Mesendoderm (in vitro differentiated cells): Measurements from ENCODE around the gene ARL15.

ENCODE experiments used
- DNase-seq: peaks from one replicate; pipeline ENCODE4 v3.0.0; 2013
- H2AK5ac ChIP-seq: 2 replicates; pipeline ENCODE4 v1.6.1; 2013; ENCODE audit warnings: low read length, inconsistent platforms
- H2BK120ac ChIP-seq: 2 replicates; pipeline ENCODE4 v1.6.1; 2013; ENCODE audit warnings: low read depth, mild to moderate bottlenecking, low read length, moderate library complexity, mixed read lengths
- H2BK15ac ChIP-seq: replicated peaks from 2 replicates; pipeline ENCODE4 v1.6.1; 2013; ENCODE audit warnings: low read depth, mild to moderate bottlenecking, moderate library complexity
- H2BK5ac ChIP-seq: 2 replicates; pipeline ENCODE4 v1.6.1; 2013; ENCODE audit warnings: low read length, inconsistent platforms
- H3K18ac ChIP-seq: 2 replicates; pipeline ENCODE4 v1.6.1; 2013; ENCODE audit warnings: mild to moderate bottlenecking, low read length, mixed read lengths
- H3K23ac ChIP-seq: one replicate; pipeline ENCODE4 v1.6.1; 2013; ENCODE audit warnings: low read length
- H3K27ac ChIP-seq: 2 replicates; pipeline ENCODE4 v1.5.1; 2013; ENCODE audit warnings: low read depth, mild to moderate bottlenecking, inconsistent platforms, low read length, moderate library complexity
- H3K27me3 ChIP-seq: 2 replicates; pipeline ENCODE4 v1.6.1; 2013; ENCODE audit warnings: low read length, control low read depth, mild to moderate bottlenecking, inconsistent platforms; ENCODE audit not compliant: insufficient read depth, poor library complexity
- H3K36me3 ChIP-seq: 2 replicates; pipeline ENCODE4 v1.6.1; 2013; ENCODE audit warnings: low read length, inconsistent platforms; ENCODE audit not compliant: control insufficient read depth, insufficient read depth
- H3K4ac ChIP-seq: one replicate; pipeline ENCODE4 v1.6.1; 2013; ENCODE audit warnings: low read depth, mild to moderate bottlenecking, low read length, moderate library complexity
- H3K4me1 ChIP-seq: 2 replicates; pipeline ENCODE4 v1.6.1; 2013; ENCODE audit warnings: low read depth, low read length, inconsistent platforms; ENCODE audit not compliant: control insufficient read depth
- H3K4me2 ChIP-seq: 2 replicates; pipeline ENCODE4 v1.6.1; 2013; ENCODE audit warnings: low read length
- H3K4me3 ChIP-seq: 2 replicates; pipeline ENCODE4 v1.5.1; 2013; ENCODE audit warnings: mild to moderate bottlenecking, low read length
- H3K56ac ChIP-seq: one replicate; pipeline ENCODE4 v1.6.1; 2013; ENCODE audit warnings: low read length
- H3K79me1 ChIP-seq: 2 replicates; pipeline ENCODE4 v1.6.1; 2013; ENCODE audit warnings: low read length, inconsistent platforms
- H3K79me2 ChIP-seq: 2 replicates; pipeline ENCODE4 v1.6.1; 2013; ENCODE audit warnings: mild to moderate bottlenecking, low read length; ENCODE audit not compliant: control insufficient read depth, insufficient read depth
- H3K9ac ChIP-seq: 2 replicates; pipeline ENCODE4 v1.6.1; 2013; ENCODE audit warnings: low read length, inconsistent platforms
- H4K5ac ChIP-seq: one replicate; pipeline ENCODE4 v1.6.1; 2013; ENCODE audit warnings: low read length
- H4K8ac ChIP-seq: one replicate; pipeline ENCODE4 v1.6.1; 2013; ENCODE audit warnings: low read depth, mild to moderate bottlenecking, control low read depth, low read length, moderate library complexity
- WGBS: extraction: QIAGEN DNeasy Blood & Tissue Kit; methylation state at CpG from one replicate; pipeline ENCODE4 v1.1.7; 2013; ENCODE audit warnings: low lambda C conversion rate, missing lambda C conversion rate; ENCODE audit not compliant: insufficient coverage; ENCODE audit errors: extremely low coverage; 5-methylcytosine and 5-hydroxymethylcytosine counted together

ARL15 gene

DNA sequence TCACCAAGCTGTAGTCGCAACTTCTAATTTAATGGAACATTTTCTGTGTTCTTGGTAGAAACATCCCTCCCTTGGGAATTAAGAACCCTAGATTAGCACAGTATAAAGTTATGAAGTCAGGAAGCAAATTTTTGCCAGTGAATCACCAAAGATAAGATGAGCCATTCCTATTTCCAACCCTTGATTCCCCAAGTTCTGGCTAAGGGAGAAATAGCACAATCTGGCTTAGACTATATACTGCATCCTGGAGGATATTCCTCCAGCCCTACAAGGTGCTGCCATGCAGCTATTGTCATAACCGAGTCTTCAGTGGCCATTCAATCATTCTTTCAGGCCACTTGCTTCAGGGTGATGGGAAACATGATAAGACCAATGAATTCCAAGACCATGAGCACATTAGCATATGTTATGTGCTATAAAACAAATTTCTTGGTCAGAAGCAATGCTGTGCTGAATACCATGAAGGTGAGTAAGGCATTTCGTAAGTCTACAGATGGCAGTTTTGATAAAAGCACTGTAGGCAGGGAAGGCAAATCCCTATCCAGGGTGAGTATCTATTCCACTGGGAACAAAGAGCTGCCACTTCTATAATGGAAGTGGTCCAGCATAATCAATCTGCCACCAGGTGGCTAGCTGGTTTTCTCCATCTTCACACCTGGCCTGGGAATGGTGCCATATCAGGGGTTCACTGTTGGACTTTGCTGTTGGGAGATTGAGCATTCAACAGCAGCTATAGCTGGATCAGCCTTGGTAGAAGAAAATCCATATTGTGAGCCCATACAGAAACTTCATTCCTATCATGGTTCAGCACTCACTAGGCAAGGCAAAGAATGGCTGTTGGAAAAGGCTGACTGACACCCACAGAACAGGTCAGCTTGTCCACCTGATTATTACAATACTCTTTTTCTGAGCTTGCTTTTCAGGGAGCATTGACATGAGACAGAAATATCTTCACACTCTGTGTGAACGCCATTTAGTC, 19.6 kb upstream of the ARL15 start:
- Histone ChIP-seq H4K8ac (no peak overlapping the region), H2BK5ac (no peak overlapping the region), H2AK5ac (no peak overlapping the region), H3K4ac (no peak overlapping the region), H3K79me1 (no peaks in the 10 kb centered on the region), H3K4me1 (no peaks in the 10 kb centered on the region), H3K27ac (no peak overlapping the region), H3K9ac (no peak overlapping the region), H3K79me2 (no peaks in the 10 kb centered on the region), H3K4me2 (no peak overlapping the region), H4K5ac (no peak overlapping the region), H3K36me3 (no peaks in the 10 kb centered on the region), H3K56ac (no peak overlapping the region), H2BK15ac (no peak overlapping the region), H3K27me3 (no peaks in the 10 kb centered on the region), H3K18ac (no peak overlapping the region), H2BK120ac (no peak overlapping the region), H3K4me3 (no peak overlapping the region), H3K23ac (no peak overlapping the region)
- WGBS = no CpG with 5 or more reads among the region's 4 CpGs
- peak; percentile 73 for DNase-seq

DNA sequence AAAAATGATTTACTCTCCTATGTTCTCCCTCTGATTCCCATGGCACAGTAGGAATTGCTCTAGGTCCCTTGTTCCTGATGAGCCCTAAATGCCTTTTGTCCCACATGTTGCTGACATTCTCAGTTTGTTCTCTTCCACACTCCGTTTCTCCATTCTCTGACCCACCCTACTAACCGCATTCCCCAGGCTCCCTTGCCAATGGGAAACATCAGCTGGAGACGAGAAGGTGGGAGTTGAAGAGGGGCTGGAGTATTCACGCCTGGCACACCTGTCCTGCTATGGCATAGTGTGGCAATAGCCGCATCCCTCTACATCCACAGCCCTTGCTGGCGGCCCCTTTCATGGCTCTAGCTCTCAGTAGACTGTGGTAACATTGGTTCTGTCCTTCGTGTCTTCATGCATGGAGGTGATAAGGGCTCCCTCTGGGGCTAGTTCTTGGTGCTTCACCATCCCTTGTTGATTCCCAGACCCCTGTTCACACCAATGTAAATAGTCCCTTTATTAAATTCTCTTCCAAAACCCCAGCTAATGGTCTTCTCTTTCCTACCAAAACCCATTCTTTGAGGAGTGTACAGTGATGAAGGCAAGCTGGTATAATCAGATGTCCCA, 16.4 kb upstream of the ARL15 start:
- H3K36me3 ChIP-seq = no peaks in the 10 kb centered on the region
- no peak for DNase-seq
- no peak overlapping the region for H4K8ac ChIP-seq
- H4K5ac ChIP-seq = no peak overlapping the region
- no peak overlapping the region for H3K23ac ChIP-seq
- H3K4ac ChIP-seq = no peak overlapping the region
- no peak overlapping the region for H3K4me2 ChIP-seq
- WGBS = no CpG with 5 or more reads among the region's 7 CpGs
- H3K79me2 ChIP-seq = no peaks in the 10 kb centered on the region
- no peak overlapping the region for H3K27ac ChIP-seq
- no peaks in the 10 kb centered on the region for H3K79me1 ChIP-seq
- no peak overlapping the region for H3K18ac ChIP-seq
- no peak overlapping the region for H2BK120ac ChIP-seq
- no peak overlapping the region for H2BK5ac ChIP-seq
- no peak overlapping the region for H3K4me3 ChIP-seq
- no peak overlapping the region for H2BK15ac ChIP-seq
- no peaks in the 10 kb centered on the region for H3K27me3 ChIP-seq
- no peak overlapping the region for H3K56ac ChIP-seq
- H3K9ac ChIP-seq = no peak overlapping the region
- H3K4me1 ChIP-seq = no peaks in the 10 kb centered on the region
- H2AK5ac ChIP-seq = no peak overlapping the region

- Histone ChIP-seq H3K36me3 (no peaks in the 10 kb centered on the region), H2AK5ac (no peak overlapping the region), H4K8ac (no peak overlapping the region), H3K79me1 (no peaks in the 10 kb centered on the region), H3K27ac (no peak overlapping the region), H2BK15ac (no peak overlapping the region), H3K9ac (no peak overlapping the region), H3K27me3 (no peaks in the 10 kb centered on the region), H3K23ac (no peak overlapping the region), H3K4ac (no peak overlapping the region), H3K4me2 (no peak overlapping the region), H3K56ac (no peak overlapping the region), H3K18ac (no peak overlapping the region), H3K79me2 (no peaks in the 10 kb centered on the region), H3K4me1 (no peaks in the 10 kb centered on the region), H2BK120ac (no peak overlapping the region), H2BK5ac (no peak overlapping the region), H3K4me3 (no peak overlapping the region), H4K5ac (no peak overlapping the region)
- no peak for DNase-seq
- whole genome bisulfite sequencing = no CpG with 5 or more reads among the region's 5 CpGs
Measured at GRCh38 chr5:54325610-54326311, 15.4 kb upstream of the ARL15 start.

DNA sequence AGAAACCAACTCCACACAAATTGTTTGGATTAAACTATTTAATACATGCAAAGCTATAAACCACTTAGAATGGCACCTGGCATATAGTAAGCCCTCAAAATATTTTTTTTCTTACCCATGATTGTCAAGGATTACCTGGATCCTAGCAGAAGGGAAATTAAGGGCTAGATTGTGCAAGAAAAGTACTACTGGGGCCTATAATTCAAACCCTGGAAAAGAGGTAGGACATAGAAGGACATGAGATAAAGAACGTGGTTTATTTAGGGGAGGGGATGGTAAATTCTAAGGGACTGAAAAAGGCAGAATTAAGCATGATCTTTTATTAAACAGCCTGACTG, 14.9 kb upstream of the ARL15 start:
- H3K23ac ChIP-seq = no peak overlapping the region
- no peak overlapping the region for H3K18ac ChIP-seq
- H3K4ac ChIP-seq = no peak overlapping the region
- H3K4me3 ChIP-seq = no peak overlapping the region
- no peaks in the 10 kb centered on the region for H3K4me1 ChIP-seq
- H3K79me2 ChIP-seq = no peaks in the 10 kb centered on the region
- no peaks in the 10 kb centered on the region for H3K27me3 ChIP-seq
- no peak overlapping the region for H3K27ac ChIP-seq
- H2BK120ac ChIP-seq = no peak overlapping the region
- no peak overlapping the region for H2BK15ac ChIP-seq
- no peak overlapping the region for H3K9ac ChIP-seq
- no peak overlapping the region for H4K8ac ChIP-seq
- H3K79me1 ChIP-seq = no peaks in the 10 kb centered on the region
- WGBS = no CpG with 5 or more reads among the region's 1 CpG
- no peak overlapping the region for H3K56ac ChIP-seq
- DNase-seq = no peak
- no peak overlapping the region for H2AK5ac ChIP-seq
- H4K5ac ChIP-seq = no peak overlapping the region
- H2BK5ac ChIP-seq = no peak overlapping the region
- no peak overlapping the region for H3K4me2 ChIP-seq
- H3K36me3 ChIP-seq = no peaks in the 10 kb centered on the region

DNA sequence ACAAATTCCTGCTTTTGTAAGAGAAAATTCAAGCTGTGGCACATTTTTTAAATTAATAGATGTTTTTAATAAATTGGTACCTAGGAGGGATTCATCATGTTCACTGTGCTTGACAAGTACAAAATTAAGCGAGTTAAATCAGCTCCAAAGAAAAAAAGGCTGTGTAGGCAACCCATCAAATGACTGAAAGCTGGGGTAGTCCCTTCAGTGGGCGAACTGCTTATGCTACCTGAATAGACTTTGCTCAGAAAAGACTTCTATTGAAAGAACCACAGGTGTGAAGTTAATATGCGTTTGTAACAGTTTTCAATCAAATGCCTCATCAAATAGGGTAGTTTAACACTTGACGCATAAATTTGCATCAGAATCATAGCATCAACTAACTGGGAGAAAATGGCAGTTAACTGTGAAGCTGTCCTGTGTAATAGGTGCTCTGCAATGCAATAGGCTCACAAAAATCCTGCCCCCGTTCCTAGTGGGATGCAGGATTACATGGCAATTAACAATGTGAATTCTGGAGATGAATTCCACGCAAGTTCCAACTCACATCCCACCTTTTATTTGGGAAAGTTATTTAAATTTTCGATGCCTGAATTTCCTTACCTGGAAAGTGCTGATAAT, 14.4 kb upstream of the ARL15 start:
- H3K23ac ChIP-seq = no peak overlapping the region
- no peak for DNase-seq
- no peak overlapping the region for H2AK5ac ChIP-seq
- H3K4ac ChIP-seq = no peak overlapping the region
- no peak overlapping the region for H3K56ac ChIP-seq
- H3K4me2 ChIP-seq = no peak overlapping the region
- no peaks in the 10 kb centered on the region for H3K27me3 ChIP-seq
- no peak overlapping the region for H4K8ac ChIP-seq
- no peaks in the 10 kb centered on the region for H3K4me1 ChIP-seq
- H3K9ac ChIP-seq = no peak overlapping the region
- no CpG with 5 or more reads among the region's 7 CpGs for WGBS
- H3K36me3 ChIP-seq = no peaks in the 10 kb centered on the region
- no peaks in the 10 kb centered on the region for H3K79me1 ChIP-seq
- no peak overlapping the region for H2BK5ac ChIP-seq
- no peak overlapping the region for H4K5ac ChIP-seq
- no peak overlapping the region for H3K27ac ChIP-seq
- H3K18ac ChIP-seq = no peak overlapping the region
- H2BK15ac ChIP-seq = no peak overlapping the region
- H3K4me3 ChIP-seq = no peak overlapping the region
- no peak overlapping the region for H2BK120ac ChIP-seq
- H3K79me2 ChIP-seq = no peaks in the 10 kb centered on the region
